NCI-H1436 treated with DMSO at 0.1 percent for 48 hours (cell line): ENCODE results near the gene AUH.

Experiments
- DNase-seq: peaks from one replicate; lab custom pipeline; 2025; lab: John Stamatoyannopoulos, UW

The AUH gene

GRCh38 chr9:91246846-91247245 is 114.9 kb downstream of the AUH start:
- no peak for DNase-seq

GRCh38 chr9:91245431-91246313 is 116.0 kb downstream of the AUH start:
- no peak for DNase-seq

- no peak for DNase-seq
These were observed 118.7 kb downstream of the AUH start for GRCh38 chr9:91243029-91243428.

- no peak for DNase-seq
These were observed 119.8 kb downstream of the AUH start for GRCh38 chr9:91241909-91242308.

GRCh38 chr9:91240596-91241165 is 121.0 kb downstream of the AUH start:
- DNase-seq = no peak

- no peak for DNase-seq
These were observed 122.2 kb downstream of the AUH start for GRCh38 chr9:91239367-91240111.

GRCh38 chr9:91234523-91234922 is 127.2 kb downstream of the AUH start:
- no peak for DNase-seq

GRCh38 chr9:91231619-91232018 is 130.1 kb downstream of the AUH start:
- no peak for DNase-seq

- DNase-seq = no peak
These were observed 138.7 kb downstream of the AUH start for GRCh38 chr9:91223000-91223399.

- DNase-seq = no peak
These were observed 139.3 kb downstream of the AUH start for GRCh38 chr9:91222457-91222856.

- no peak for DNase-seq
These were observed 140.4 kb downstream of the AUH start for GRCh38 chr9:91221332-91221731.

- DNase-seq = no peak
These were observed 141.1 kb downstream of the AUH start for GRCh38 chr9:91220491-91221135.

- DNase-seq = no peak
These were observed 141.7 kb downstream of the AUH start for GRCh38 chr9:91220021-91220420.

- DNase-seq = no peak
These were observed 142.2 kb downstream of the AUH start for GRCh38 chr9:91219557-91219956.

GRCh38 chr9:91217388-91217787 is 144.3 kb downstream of the AUH start:
- DNase-seq = no peak

- no peak for DNase-seq
These were observed 146.9 kb downstream of the AUH start for GRCh38 chr9:91214867-91215266.

- DNase-seq = no peak
These were observed 147.6 kb downstream of the AUH start for GRCh38 chr9:91214086-91214485.

GRCh38 chr9:91212596-91213243 is 149.0 kb downstream of the AUH start:
- no peak for DNase-seq

- no peak for DNase-seq
These were observed 149.8 kb downstream of the AUH start for GRCh38 chr9:91211919-91212318.

GRCh38 chr9:91211414-91211813 is 150.3 kb downstream of the AUH start:
- DNase-seq = no peak

GRCh38 chr9:91210318-91210717 is 151.4 kb downstream of the AUH start:
- DNase-seq = no peak

GRCh38 chr9:91208837-91209236 is 152.9 kb downstream of the AUH start:
- no peak for DNase-seq
